K562 (cell line): Measurements from ENCODE around the gene CLIP2. TPM values are rescaled to one million over a fixed set of nuclear protein-coding genes. Genes with fewer than 3 reads are reported as not detected.
A peak's percentile ranks its signal among the peaks of the same experiment; 100 is the strongest.

Experiments used
- CC2D1A ChIP-seq: fragments of 450-650 bp; IDR thresholded peaks from 2 replicates; pipeline ENCODE4 v1.6.1; 2017; ENCODE audit warnings: mild to moderate bottlenecking
- GTF2E2 ChIP-seq: fragments of 200-800 bp; sonication (Bioruptor generic); IDR thresholded peaks from 2 replicates; pipeline ENCODE4 v1.6.1; 2016; ENCODE audit warnings: missing genetic modification characterization, missing compliant biosample characterization
- MCM5 ChIP-seq: fragments of 450-650 bp; IDR thresholded peaks from 2 replicates; pipeline ENCODE4 v1.6.1; 2016; ENCODE audit warnings: low read depth
- MEIS2 ChIP-seq: fragments of 450-650 bp; IDR thresholded peaks from 2 replicates; pipeline ENCODE4 v1.6.1; 2014; ENCODE audit warnings: mild to moderate bottlenecking; ENCODE audit not compliant: partially characterized antibody
- MTA2 ChIP-seq: fragments of 450-650 bp; IDR thresholded peaks from 2 replicates; pipeline ENCODE4 v1.6.1; 2016; ENCODE audit warnings: low read depth
- MXI1 ChIP-seq: IDR thresholded peaks from 2 replicates; pipeline ENCODE4 v1.6.1; 2011; ENCODE audit warnings: low read depth, mild to moderate bottlenecking, improper control_type of control experiment, low read length
- RBM25 ChIP-seq: fragments of 200-400 bp; formaldehyde crosslinking; IDR thresholded peaks from 2 replicates; pipeline ENCODE4 v1.6.1; 2018; ENCODE audit warnings: low read length, low read depth, moderate library complexity; ENCODE audit not compliant: severe bottlenecking
- SMC3 ChIP-seq: conservative IDR thresholded peaks from 2 replicates; pipeline ENCODE4 v1.6.1; 2011; ENCODE audit warnings: low read depth, low read length, improper control_type of control experiment; ENCODE audit not compliant: insufficient read depth
- SP2 ChIP-seq: IDR thresholded peaks from 2 replicates; pipeline ENCODE4 v1.6.1; 2011; ENCODE audit warnings: mild to moderate bottlenecking, low read depth, low read length, moderate library complexity; ENCODE audit not compliant: poor library complexity, severe bottlenecking; ENCODE audit errors: extremely low read depth
- U2AF2 ChIP-seq: fragments of 200-400 bp; formaldehyde crosslinking; optimal IDR thresholded peaks from 2 replicates; pipeline ENCODE3; 2017; ENCODE audit warnings: low read depth, mild to moderate bottlenecking, low read length
- ZNF274 ChIP-seq: IDR thresholded peaks from 2 replicates; pipeline ENCODE4 v1.6.1; 2011; ENCODE audit warnings: low read depth, mild to moderate bottlenecking, low read length, moderate library complexity, borderline replicate concordance
- ZNF695 ChIP-seq: fragments of 450-650 bp; formaldehyde crosslinking; IDR thresholded peaks from 2 replicates; pipeline ENCODE4 v1.4.0; 2020; ENCODE audit warnings: mild to moderate bottlenecking, moderate library complexity
- polyA plus RNA-seq, 8 experiments: library from polyadenylated mRNA; depleted of rRNA in 4 of 8; stranded (reverse) in 5 of 8; unstranded in 3 of 8; fragments of >200 nt; fragmentation: Nextera tagmentation in 2 of 8; fragmentation: Illumina TruSeq in 1 of 8; extraction: Ambion mirVana in 2 of 8; extraction: Trizol in 1 of 8; gene quantifications; 2 replicates each; pipeline versions ENCODE4 v1.2.1 to v1.2.3, GENCODE V29; 2011 to 2014; ENCODE audit warnings: inconsistent platforms in 1 of 8, missing spikeins in 1 of 8
- total RNA-seq, 7 experiments: library from RNA; depleted of rRNA in 6 of 7; stranded (reverse); fragments of >200 nt in 6 of 7; fragmentation: Illumina TruSeq in 2 of 7; extraction: Trizol in 2 of 7; gene quantifications; 2 replicates each; pipeline versions ENCODE4 v1.2.1 to v1.2.3, GENCODE V29; 2011 to 2021; ENCODE audit warnings: low replicate concordance in 1 of 7
- TF ChIP-seq, protein P1 (sequence below): fragments of 250-450 bp; sonication (Bioruptor Pico); IDR thresholded peaks from 2 replicates; pipeline ENCODE4 v1.4.0; 2020
- TF ChIP-seq, protein P2 (sequence below): fragments of 450-650 bp; IDR thresholded peaks from 2 replicates; pipeline ENCODE4 v1.6.1; 2016

Gene CLIP2
- total and polyA plus RNA-seq, 9 of the 15 experiments (the other 6 are each of a cell fraction or from before 2014, with no cell fraction given) = 0.07 to 5.4 (median 2.1) TPM

DNA sequence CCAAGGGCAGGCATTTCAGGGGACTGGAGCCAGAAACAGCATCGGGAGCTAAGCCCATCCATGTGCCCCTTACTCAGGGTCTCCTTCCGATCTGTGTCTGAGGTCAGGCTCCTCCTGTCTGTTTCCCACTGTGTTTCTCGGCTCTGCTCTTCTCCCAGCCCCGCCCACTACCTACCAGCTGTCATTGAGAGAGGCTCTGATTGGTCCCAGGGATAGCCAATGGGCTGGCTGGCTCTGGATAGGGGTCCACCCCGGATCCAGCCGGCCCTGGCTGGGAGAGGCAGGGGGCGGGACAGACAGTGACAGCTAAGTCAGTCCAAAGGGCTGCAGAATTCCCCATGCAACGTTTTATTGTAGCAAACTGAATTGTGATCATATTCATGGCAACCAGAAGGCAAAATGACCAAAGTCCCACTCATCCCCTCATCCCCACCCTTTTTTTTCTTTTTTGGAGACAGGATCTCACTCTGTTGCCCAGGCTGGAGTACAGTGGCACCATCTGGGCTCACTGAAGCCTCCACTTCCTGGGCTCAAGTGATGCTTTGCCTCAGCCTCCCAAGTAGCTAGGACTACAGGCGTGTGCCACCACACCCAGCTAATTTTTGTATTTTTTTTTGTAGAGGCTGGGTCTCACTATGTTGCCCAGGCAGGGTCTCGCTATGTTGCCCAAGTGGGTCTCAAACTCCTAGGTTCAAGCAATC, 76.3 kb downstream of the CLIP2 start (continued):
- no peak for TF ChIP-seq SMC3
- peak; percentile 35 for TF ChIP-seq SP2
- no peak for TF ChIP-seq ZNF695 (CRISPR knock-in tag)
- TF ChIP-seq GTF2E2 (tag) = no peak
- TF ChIP-seq, protein P1, sequence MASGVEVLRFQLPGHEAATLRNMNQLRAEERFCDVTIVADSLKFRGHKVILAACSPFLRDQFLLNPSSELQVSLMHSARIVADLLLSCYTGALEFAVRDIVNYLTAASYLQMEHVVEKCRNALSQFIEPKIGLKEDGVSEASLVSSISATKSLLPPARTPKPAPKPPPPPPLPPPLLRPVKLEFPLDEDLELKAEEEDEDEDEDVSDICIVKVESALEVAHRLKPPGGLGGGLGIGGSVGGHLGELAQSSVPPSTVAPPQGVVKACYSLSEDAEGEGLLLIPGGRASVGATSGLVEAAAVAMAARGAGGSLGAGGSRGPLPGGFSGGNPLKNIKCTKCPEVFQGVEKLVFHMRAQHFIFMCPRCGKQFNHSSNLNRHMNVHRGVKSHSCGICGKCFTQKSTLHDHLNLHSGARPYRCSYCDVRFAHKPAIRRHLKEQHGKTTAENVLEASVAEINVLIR (CRISPR knock-in tag) = no peak
- no peak for TF ChIP-seq ZNF274
- TF ChIP-seq, protein P2, sequence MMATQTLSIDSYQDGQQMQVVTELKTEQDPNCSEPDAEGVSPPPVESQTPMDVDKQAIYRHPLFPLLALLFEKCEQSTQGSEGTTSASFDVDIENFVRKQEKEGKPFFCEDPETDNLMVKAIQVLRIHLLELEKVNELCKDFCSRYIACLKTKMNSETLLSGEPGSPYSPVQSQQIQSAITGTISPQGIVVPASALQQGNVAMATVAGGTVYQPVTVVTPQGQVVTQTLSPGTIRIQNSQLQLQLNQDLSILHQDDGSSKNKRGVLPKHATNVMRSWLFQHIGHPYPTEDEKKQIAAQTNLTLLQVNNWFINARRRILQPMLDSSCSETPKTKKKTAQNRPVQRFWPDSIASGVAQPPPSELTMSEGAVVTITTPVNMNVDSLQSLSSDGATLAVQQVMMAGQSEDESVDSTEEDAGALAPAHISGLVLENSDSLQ = peak; percentile 84
- TF ChIP-seq CC2D1A = no peak
- TF ChIP-seq U2AF2 = no peak
- no peak for TF ChIP-seq MTA2
- no peak for TF ChIP-seq MCM5
- TF ChIP-seq RBM25 = no peak
- TF ChIP-seq MEIS2 = peak; percentile 49
- no peak for TF ChIP-seq MXI1
